Heart left ventricle (tissue), 16 donors: ENCODE results near the gene FAM228B. TPM values are rescaled to one million over a fixed set of nuclear protein-coding genes. Genes with fewer than 3 reads are reported as not detected.

Experiments
- ATAC-seq, 4 donors: fragments of 200-7000 bp; cut with Tn5 transposase; one replicate each; pipeline ENCODE4 v1.9.1; 2020 to 2022; ENCODE audit warnings: moderate library complexity in 4 of 4, mild to moderate bottlenecking in 3 of 4, moderate number of reproducible peaks in 1 of 4
- DNase-seq, 5 donors: peaks; one replicate each; pipeline ENCODE4 v3.0.0-alpha.2; 2020
- H3K27ac ChIP-seq, 12 donors: fragments of 200-600 bp; sonication (generic) in 4 of 12; one replicate each; pipeline versions ENCODE4 v1.5.0 to v1.8.0; 2016 to 2022; ENCODE audit warnings: mild to moderate bottlenecking in 2 of 12
- H3K27me3 ChIP-seq, 9 donors: fragments of 200-600 bp; sonication (generic) in 2 of 9; one replicate each; pipeline versions ENCODE4 v1.5.1 to v1.8.0; 2016 to 2022; ENCODE audit warnings: mild to moderate bottlenecking in 3 of 9
- H3K36me3 ChIP-seq, 9 donors: fragments of 200-600 bp; sonication (generic) in 2 of 9; one replicate each; pipeline versions ENCODE4 v1.5.0 to v1.8.0; 2018 to 2022; ENCODE audit warnings: mild to moderate bottlenecking in 2 of 9
- H3K4me1 ChIP-seq, 12 donors: fragments of 200-600 bp; sonication (generic) in 4 of 12; one replicate each; pipeline versions ENCODE4 v1.5.0 to v1.8.0; 2016 to 2022; ENCODE audit warnings: mild to moderate bottlenecking in 3 of 12
- H3K4me3 ChIP-seq, 12 donors: fragments of 200-600 bp; sonication (generic) in 4 of 12; one replicate each; pipeline versions ENCODE4 v1.5.0 to v1.8.0; 2017 to 2022; ENCODE audit warnings: mild to moderate bottlenecking in 9 of 12, moderate library complexity in 4 of 12
- H3K9me3 ChIP-seq, 12 donors: fragments of 200-600 bp; sonication (generic) in 4 of 12; one replicate each; pipeline versions ENCODE4 v1.5.0 to v1.8.0; 2016 to 2022; ENCODE audit warnings: mild to moderate bottlenecking in 1 of 12
- CTCF ChIP-seq, 12 donors: fragments of 200-600 bp; sonication (generic) in 4 of 12; IDR thresholded peaks; one replicate each; pipeline versions ENCODE4 v1.5.0 to v1.8.0; 2018 to 2022; ENCODE audit warnings: antibody characterized with exemption in 12 of 12, mild to moderate bottlenecking in 5 of 12
- POLR2A ChIP-seq, 2 donors: fragments of 450-650 bp; IDR thresholded peaks; one replicate each; pipeline ENCODE4 v1.6.1; 2017; ENCODE audit warnings: antibody characterized with exemption in 2 of 2, mild to moderate bottlenecking in 2 of 2, moderate library complexity in 2 of 2
- WGBS, 4 donors: extraction: QIAGEN DNeasy Blood & Tissue Kit in 2 of 4; methylation state at CpG; one replicate each; pipeline versions ENCODE4 v1.1.5 to v1.1.7; 2013 to 2018; 5-methylcytosine and 5-hydroxymethylcytosine counted together
- intact Hi-C, 10 donors: fragments of 100-400 bp; cut with DNase I; formaldehyde crosslinking; loops; one replicate each; pipeline versions ENCODE4 v1.11.1 to v1.14.2; 2022
- polyA plus RNA-seq, 2 donors: library from polyadenylated mRNA; stranded (reverse); fragments of 200-250 nt; gene quantifications; one replicate each; pipeline ENCODE4 v1.2.3, GENCODE V29; 2013
- total RNA-seq, 9 donors: library from RNA; depleted of rRNA in 2 of 9; stranded (reverse); fragments of >200 nt in 2 of 9; fragmentation: NEBNext Ultra II Directional in 3 of 9; extraction: Animal tissue kit (Norgen Biotek cat#: 25700) in 3 of 9; gene quantifications; one replicate each; pipeline versions ENCODE4 v1.1.0 to v1.2.4, GENCODE V29; 2016 to 2023
- donor health status: ischemic (EF 13 %, LVEDD 7.1; RV severe dilation, severe dysfunction).
- donor health status: healthy with polysubstance abuse.
- donor health status: DM: no; HTN: yes; CAD: no.
- donor health status: DM: no; HTN: no; CAD: no.
- donor health status: ischemic (EF 25% LVEDD 6.9; RV normal size, moderate dysfunction).
- donor health status: ischemic (EF 25% LVEDD 5.7; RV mildly dilated, moderate dysfunction).
- donor health status: healthy.
- donor health status: DM: yes; HTN: yes; CAD: no.
- donor health status: ischemic (EF 35%, LVEDD 5.7; RV mildly dilated, moderate dysfunction).
- donor health status: nonischemic (EF 11% LVEDD 7.7; RV severe dilation, severe dysfunction).
- donor health status: DM: yes; HTN: yes; CAD: no.
- donor health status: PGD.
- donor health status: ischemic (EF 29% LVEDD 5.4; RV normal size, mild dysfunction).
- donor health status: nonischemic (EF 23%, LVEDD 6.1; RV moderate dilation, normal function).

The FAM228B gene
- total and polyA plus RNA-seq, 11 donors, result 5.4 to 36.9 (median 21.2) TPM

GRCh38 chr2:24075915-24076848 lies 47.1 kb upstream of the FAM228B start, which contains the start of gene SF3B6:
Gene SF3B6, minus strand, starts transcription at chr2:24076326. Its CDS starts 97 bp downstream, at chr2:24076229.
- WGBS, 4 donors, result 0 to 1% (median 1%) methylated on average over 43 to 64 of the region's 64 CpGs
- DNase-seq (peak; percentile 96 to 98 (median 97)), ATAC-seq (peak; percentile 97 to 98 (median 97))
- no peaks in the 10 kb centered on the region for H3K27me3 ChIP-seq
- intact Hi-C loops, result loop anchor here in 6 of 10 donors (1.0 to 10.0 kb wide), 6 partner anchors 29 to 251 kb away; partner anchors contain the start of genes ATAD2B (in 5 of the 6) and WDCP (in 1 of the 6)
- peaks cover 0 to 28% (median 15%) of the 10 kb centered on the region in 12 donors for H3K4me1 ChIP-seq
- H3K4me3 ChIP-seq, result peak within 1 kb of the TSS; percentile 33 to 95 (median 81)
- H3K36me3 ChIP-seq, result peaks cover 0 to 56% (median 46%) of the 10 kb centered on the region in 9 donors
- H3K27ac ChIP-seq, result peak within 1 kb of the TSS; percentile 42 to 94 (median 87)
- TF ChIP-seq CTCF (IDR thresholded peaks at IDR 0.05), result peak in 1 of 12 donors; percentile 6
- peak in 1 of 2 donors; percentile 61 for TF ChIP-seq POLR2A (IDR thresholded peaks at IDR 0.05)
- no peaks in the 10 kb centered on the region for H3K9me3 ChIP-seq

GRCh38 chr2:24076849-24077534 lies 46.3 kb upstream of the FAM228B start:
- ATAC-seq (peak in 2 of 4 donors; percentile 0 to 3), DNase-seq (peak in 1 of 5 donors; percentile 71)
- WGBS, 4 donors, result 4 to 5% (median 4%) methylated on average over 38 to 41 of the region's 41 CpGs
- Histone ChIP-seq H3K27me3 (no peaks in the 10 kb centered on the region), H3K9me3 (no peaks in the 10 kb centered on the region), H3K4me3 (peak overlapping the region; percentile 33 to 95 (median 81)), H3K4me1 (peaks cover 0 to 28% (median 15%) of the 10 kb centered on the region in 12 donors), H3K36me3 (peaks cover 0 to 56% (median 45%) of the 10 kb centered on the region in 9 donors), H3K27ac (peak overlapping the region; percentile 42 to 94 (median 87))
- TF ChIP-seq POLR2A (IDR thresholded peaks at IDR 0.05), result no peak
- TF ChIP-seq CTCF (IDR thresholded peaks at IDR 0.05), result no peak
- intact Hi-C loops, result loop anchor here in 6 of 10 donors (1.0 to 10.0 kb wide), 6 partner anchors 30 to 252 kb away; partner anchors contain the start of genes ATAD2B (in 5 of the 6) and WDCP (in 1 of the 6)

- intact Hi-C loops, result loop anchor here in 5 of 10 donors (2.0 to 10.0 kb wide), 5 partner anchors 31 to 253 kb away; partner anchors contain the start of genes ATAD2B (in 4 of the 5) and WDCP (in 1 of the 5)
- H3K36me3 ChIP-seq, result peaks cover 0 to 56% (median 45%) of the 10 kb centered on the region in 9 donors
- TF ChIP-seq POLR2A (IDR thresholded peaks at IDR 0.05), result no peak
- TF ChIP-seq CTCF (IDR thresholded peaks at IDR 0.05), result no peak
These were observed 45.8 kb upstream of the FAM228B start for GRCh38 chr2:24077535-24077877.

More at GRCh38 chr2:24077535-24077877, 45.8 kb upstream of the FAM228B start:
- H3K27me3 ChIP-seq, result no peaks in the 10 kb centered on the region
- no peaks in the 10 kb centered on the region for H3K9me3 ChIP-seq
- peak overlapping the region; percentile 42 to 94 (median 87) for H3K27ac ChIP-seq
- no peak for ATAC-seq
- peak in 1 of 5 donors; percentile 28 for DNase-seq
- WGBS, 4 donors, result 16 to 26% (median 18%) methylated on average over 7 to 9 of the region's 9 CpGs
- H3K4me3 ChIP-seq, result peak overlapping the region in 11 of 12 donors; percentile 48 to 95 (median 82)
- H3K4me1 ChIP-seq, result peaks cover 0 to 31% (median 15%) of the 10 kb centered on the region in 12 donors
